Omental fat pad (tissue), 4 donors: ENCODE measurements around the gene POU3F2. TPM values are rescaled to one million over a fixed set of nuclear protein-coding genes. Genes with fewer than 3 reads are reported as not detected.
A peak's percentile ranks its signal among the peaks of the same experiment; 100 is the strongest.

ENCODE experiments used
- ATAC-seq: fragments of 150-250 bp; one replicate; pipeline ENCODE4 v1.9.1; 2016; ENCODE audit warnings: mild to moderate bottlenecking, moderate library complexity; ENCODE audit not compliant: low FRiP score
- DNase-seq: peaks from one replicate; pipeline ENCODE4 v3.0.0-alpha.2; 2019; ENCODE audit warnings: low spot score
- total RNA-seq, 4 donors: library from RNA; depleted of rRNA; stranded (reverse); fragments of >200 nt; gene quantifications; one replicate each; pipeline ENCODE4 v1.1.0, GENCODE V29; 2016
- TF ChIP-seq, protein P1 (sequence below), 3 donors: fragments of 450-650 bp; IDR thresholded peaks; one replicate each; pipeline ENCODE4 v1.5.1; 2016 to 2017; ENCODE audit warnings: antibody characterized with exemption in 3 of 3, mild to moderate bottlenecking in 3 of 3, moderate library complexity in 2 of 3

Gene POU3F2
- not detected for total RNA-seq

DNA sequence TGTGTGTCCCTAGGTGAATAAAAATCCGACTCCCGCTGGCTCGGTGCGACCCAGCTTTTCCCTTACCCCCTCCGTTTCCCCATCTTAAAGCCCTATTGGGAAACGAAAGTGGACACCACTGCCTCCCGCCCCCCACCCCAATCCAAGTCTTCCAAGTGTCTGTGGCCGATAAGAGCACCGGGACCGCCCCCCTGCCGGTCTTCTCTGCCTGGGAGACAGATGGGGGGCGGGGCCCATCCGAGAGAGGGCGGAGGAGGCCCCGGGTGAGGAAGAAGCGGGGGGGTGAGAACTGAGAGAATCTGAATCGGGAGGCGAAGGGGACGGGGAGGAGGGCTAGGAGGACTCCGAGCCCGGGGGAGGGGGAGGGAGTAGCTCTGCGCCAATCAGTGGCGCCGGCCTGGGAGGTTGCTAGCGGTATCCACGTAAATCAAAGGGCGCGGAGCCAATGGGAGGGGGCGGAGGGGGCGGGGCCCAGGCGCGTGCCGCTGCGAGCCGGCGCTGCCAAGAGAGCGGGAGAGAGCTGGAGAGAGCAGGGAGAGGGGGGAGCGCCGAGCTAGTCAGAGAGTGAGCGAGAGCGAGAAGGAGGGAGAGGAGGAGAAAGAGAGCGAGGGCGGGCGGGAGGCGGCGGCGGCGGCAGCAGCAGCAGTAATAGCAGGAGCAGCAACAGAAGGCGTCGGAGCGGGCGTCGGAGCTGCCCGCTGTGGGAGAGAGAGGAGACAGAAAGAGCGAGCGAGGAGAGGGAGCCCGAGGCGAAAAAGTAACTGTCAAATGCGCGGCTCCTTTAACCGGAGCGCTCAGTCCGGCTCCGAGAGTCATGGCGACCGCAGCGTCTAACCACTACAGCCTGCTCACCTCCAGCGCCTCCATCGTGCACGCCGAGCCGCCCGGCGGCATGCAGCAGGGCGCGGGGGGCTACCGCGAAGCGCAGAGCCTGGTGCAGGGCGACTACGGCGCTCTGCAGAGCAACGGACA is at the start of gene POU3F2:
Gene POU3F2, plus strand, starts transcription at position 515 of the 972 bp plus-strand sequence. Its CDS starts 300 bp downstream, at position 815.
- DNase-seq: peak; percentile 36

DNA sequence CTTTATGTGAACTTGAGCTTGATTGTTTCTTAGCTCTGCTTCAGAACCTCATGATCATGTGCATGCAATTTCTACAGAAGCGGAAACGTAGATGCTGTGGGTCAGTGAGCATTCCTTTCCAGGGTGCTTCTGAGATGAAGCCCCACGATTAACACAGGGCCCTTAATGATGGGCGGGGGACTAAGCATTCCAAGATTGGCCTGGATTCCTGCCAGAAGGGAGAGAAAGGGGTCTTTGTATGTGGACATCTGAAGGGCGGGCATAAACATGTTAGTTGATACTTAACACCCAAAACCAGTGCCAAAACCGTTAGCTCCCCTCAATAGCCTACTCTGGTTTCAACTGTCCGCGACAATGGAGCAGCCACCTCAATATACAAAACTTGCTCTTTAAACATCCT is 46.9 kb upstream of the POU3F2 start:
- TF ChIP-seq, protein P1, sequence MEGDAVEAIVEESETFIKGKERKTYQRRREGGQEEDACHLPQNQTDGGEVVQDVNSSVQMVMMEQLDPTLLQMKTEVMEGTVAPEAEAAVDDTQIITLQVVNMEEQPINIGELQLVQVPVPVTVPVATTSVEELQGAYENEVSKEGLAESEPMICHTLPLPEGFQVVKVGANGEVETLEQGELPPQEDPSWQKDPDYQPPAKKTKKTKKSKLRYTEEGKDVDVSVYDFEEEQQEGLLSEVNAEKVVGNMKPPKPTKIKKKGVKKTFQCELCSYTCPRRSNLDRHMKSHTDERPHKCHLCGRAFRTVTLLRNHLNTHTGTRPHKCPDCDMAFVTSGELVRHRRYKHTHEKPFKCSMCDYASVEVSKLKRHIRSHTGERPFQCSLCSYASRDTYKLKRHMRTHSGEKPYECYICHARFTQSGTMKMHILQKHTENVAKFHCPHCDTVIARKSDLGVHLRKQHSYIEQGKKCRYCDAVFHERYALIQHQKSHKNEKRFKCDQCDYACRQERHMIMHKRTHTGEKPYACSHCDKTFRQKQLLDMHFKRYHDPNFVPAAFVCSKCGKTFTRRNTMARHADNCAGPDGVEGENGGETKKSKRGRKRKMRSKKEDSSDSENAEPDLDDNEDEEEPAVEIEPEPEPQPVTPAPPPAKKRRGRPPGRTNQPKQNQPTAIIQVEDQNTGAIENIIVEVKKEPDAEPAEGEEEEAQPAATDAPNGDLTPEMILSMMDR (IDR thresholded peaks at IDR 0.05): no peak
- ATAC-seq: no peak

More for the DNA sequence above, at the start of gene POU3F2:
- peak; percentile 88 for ATAC-seq
- TF ChIP-seq, protein P1 (IDR thresholded peaks at IDR 0.05): no peak

DNA sequence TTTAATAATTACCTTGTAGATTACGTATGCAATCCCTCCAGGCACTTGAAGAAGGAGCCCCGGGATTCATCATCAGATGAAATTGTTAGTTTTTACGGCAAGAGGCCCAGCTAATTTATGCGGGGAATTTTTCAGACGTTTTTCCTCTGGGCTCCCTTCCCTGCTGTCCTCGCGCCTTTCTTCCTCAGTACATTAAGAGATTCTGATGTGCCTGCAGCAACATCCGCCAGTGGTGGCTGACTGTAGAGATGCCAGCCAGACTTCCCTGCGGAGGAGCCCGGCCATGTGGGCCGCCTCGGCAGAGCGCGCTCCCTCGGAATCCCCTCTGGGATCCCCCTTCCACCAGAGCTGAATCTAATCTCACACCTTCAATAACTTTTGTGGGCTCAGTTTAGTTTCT is 46.4 kb upstream of the POU3F2 start:
- DNase-seq (no peak), ATAC-seq (no peak)
- TF ChIP-seq, protein P1 (IDR thresholded peaks at IDR 0.05): no peak

More for the DNA sequence above, 46.9 kb upstream of the POU3F2 start:
- DNase-seq: no peak

DNA sequence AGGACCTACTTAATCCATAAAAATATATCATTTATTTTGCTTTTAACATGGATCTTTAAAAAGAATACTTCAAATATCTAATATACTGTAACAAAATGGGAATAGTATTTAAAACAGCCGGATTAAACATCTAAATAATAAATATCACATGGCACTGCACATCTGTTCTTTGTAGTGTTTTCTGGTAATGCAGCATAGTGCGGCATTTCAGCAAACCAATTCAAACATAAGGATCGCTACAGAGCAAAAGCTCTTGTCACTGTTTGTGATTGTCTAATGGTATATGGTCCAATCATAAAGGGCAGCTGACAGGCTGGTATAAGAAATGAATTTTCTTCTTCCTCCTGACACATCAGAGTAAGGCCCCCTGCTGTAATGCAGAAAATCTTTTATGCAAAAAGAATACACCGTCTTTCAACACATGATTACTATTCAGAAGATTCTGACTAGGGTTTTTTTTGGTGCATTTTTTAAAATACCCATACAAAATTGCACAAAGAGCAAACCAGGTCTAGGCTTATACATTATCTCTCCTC is 40.0 kb upstream of the POU3F2 start:
- no peak for ATAC-seq
- TF ChIP-seq, protein P1 (IDR thresholded peaks at IDR 0.05): no peak
- no peak for DNase-seq

DNA sequence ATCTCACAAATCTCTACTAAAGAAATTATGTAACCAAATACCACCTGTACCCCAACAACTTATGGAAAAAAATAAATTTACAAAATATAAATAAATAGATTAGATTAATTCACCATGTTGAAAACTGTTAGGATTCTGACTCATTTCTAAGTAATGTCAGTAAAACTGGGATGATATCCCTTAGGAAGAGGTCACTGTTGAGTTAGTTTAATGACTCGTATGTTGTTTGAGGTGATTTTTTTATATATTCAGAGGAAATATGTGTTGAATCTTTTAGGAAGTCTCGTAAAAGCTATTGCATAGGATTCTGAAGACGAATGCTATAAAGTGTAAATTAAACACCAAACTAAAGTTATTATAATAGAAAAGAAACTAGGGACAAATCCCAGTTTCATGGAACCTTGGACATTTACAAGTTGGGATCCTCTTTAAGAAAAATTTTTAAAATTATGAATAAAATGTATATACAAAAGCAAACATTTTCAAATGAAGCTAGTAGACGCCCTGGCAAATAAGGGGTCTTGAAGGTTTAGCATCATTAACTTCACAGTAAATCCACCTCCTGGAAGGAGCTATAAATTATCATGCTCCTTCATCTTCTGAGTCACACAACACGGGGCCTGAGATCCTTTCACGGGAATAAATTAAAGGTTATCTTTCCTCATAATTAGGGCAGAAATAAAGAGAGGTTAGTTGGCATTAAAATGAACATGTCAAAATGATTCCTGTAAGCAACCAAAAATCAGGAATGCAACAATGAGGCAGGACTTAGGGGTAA is 37.0 kb upstream of the POU3F2 start:
- no peak for ATAC-seq
- no peak for DNase-seq
- TF ChIP-seq, protein P1 (IDR thresholded peaks at IDR 0.05): no peak

DNA sequence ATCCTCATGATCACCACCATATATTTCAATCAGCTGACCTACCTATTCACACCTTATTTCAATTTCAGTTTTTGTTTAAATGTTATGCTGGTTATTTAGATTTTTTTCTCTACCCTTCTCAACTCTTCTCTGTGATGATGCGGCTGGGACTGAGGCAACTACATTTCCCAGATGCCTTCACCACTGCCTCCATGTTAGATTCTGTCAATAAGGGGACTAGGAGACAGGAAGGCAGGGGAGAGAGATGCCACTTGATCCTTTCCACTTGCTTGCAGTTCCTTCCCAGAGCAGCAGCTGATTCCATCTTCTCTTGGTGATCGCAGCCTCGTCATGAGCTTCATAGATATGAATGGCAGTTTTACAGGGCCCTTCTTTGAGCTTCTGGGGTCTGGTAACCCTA is 33.5 kb upstream of the POU3F2 start:
- ATAC-seq: no peak
- no peak for DNase-seq
- TF ChIP-seq, protein P1 (IDR thresholded peaks at IDR 0.05): no peak
